PFSK-1 (cell line): ENCODE measurements around the gene MAP4K2.

Experiments
- POLR2AphosphoS5 ChIP-seq: IDR thresholded peaks from 2 replicates; pipeline ENCODE4 v1.6.1; 2012; ENCODE audit warnings: low read depth, mild to moderate bottlenecking, control low read depth, low read length, moderate library complexity
- TAF1 ChIP-seq: IDR thresholded peaks from 2 replicates; pipeline ENCODE4 v1.6.1; 2012; ENCODE audit warnings: low read length, control low read depth, borderline replicate concordance; ENCODE audit not compliant: insufficient read depth

DNA sequence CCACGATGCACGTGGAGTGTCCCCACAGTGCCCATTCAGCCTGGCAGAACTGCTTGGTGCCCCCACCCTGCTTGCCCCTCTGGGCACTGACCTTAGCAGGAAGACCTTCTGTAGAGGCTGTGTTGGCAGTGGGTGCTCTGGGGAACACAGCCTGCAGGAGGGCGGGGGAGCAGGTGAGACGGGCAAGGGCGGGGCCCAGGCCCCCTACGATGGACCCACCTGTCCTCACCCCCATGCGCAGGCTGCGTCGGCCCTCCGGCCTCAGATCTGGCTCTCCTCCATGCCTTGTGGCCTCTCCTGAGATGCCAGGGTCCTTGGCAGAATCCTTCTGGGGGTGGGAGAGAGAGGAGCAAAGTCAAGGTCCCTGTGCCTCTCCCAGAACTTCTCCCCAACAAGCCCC is 30.5 kb upstream of the MAP4K2 start:
- no peak for TF ChIP-seq TAF1
- TF ChIP-seq POLR2AphosphoS5 = no peak
